ENCODE data around the gene PHLDB1. TPM values are rescaled to one million over a fixed set of nuclear protein-coding genes. Genes with fewer than 3 reads are reported as not detected.
"Not testable (repeated sequence)": the region's sequence is repeated elsewhere in the genome, so short reads cannot be mapped to it uniquely, and the experiment has no call there.

Gene PHLDB1
- total RNA-seq, 1 donor from 2014 or later: 93.1 TPM

- DNase-seq (ENCODE audit: low spot score): peak; percentile 82
Observed at GRCh38 chr11:118605116-118605867, 2.1 kb upstream of the PHLDB1 start.

- no peak for DNase-seq (ENCODE audit: low spot score)
Observed at GRCh38 chr11:118606157-118606843, 1.1 kb upstream of the PHLDB1 start.

- DNase-seq (ENCODE audit: low spot score): no peak
Observed at GRCh38 chr11:118606844-118607228, 579 bp upstream of the PHLDB1 start.

- peak; percentile 72 for DNase-seq (ENCODE audit: low spot score)
Observed at GRCh38 chr11:118608360-118609227, 1.2 kb downstream of the PHLDB1 start.

- no peak for DNase-seq (ENCODE audit: low spot score)
Observed at GRCh38 chr11:118609380-118610224, 2.2 kb downstream of the PHLDB1 start.

- no peak for DNase-seq (ENCODE audit: low spot score)
Observed at GRCh38 chr11:118610225-118610772, 2.9 kb downstream of the PHLDB1 start.

GRCh38 chr11:118610773-118611432, 3.5 kb downstream of the PHLDB1 start:
- peak; percentile 76 for DNase-seq (ENCODE audit: low spot score)

GRCh38 chr11:118611433-118611795, 4.0 kb downstream of the PHLDB1 start:
- not testable (repeated sequence) for DNase-seq (ENCODE audit: low spot score)

- DNase-seq (ENCODE audit: low spot score): no peak
Observed at GRCh38 chr11:118612378-118612777, 5.0 kb downstream of the PHLDB1 start.

- no peak for DNase-seq (ENCODE audit: low spot score)
Observed at GRCh38 chr11:118614511-118614910, 7.1 kb downstream of the PHLDB1 start.

GRCh38 chr11:118615282-118615975, 8.0 kb downstream of the PHLDB1 start:
- no peak for DNase-seq (ENCODE audit: low spot score)

GRCh38 chr11:118615976-118616371, 8.6 kb downstream of the PHLDB1 start:
- DNase-seq (ENCODE audit: low spot score): no peak

GRCh38 chr11:118618115-118618990, 10.9 kb downstream of the PHLDB1 start:
- DNase-seq (ENCODE audit: low spot score): no peak

GRCh38 chr11:118618991-118619375, 11.6 kb downstream of the PHLDB1 start:
- DNase-seq (ENCODE audit: low spot score): no peak

GRCh38 chr11:118619444-118620197, 12.2 kb downstream of the PHLDB1 start:
- no peak for DNase-seq (ENCODE audit: low spot score)

GRCh38 chr11:118620529-118621070, 13.2 kb downstream of the PHLDB1 start:
- no peak for DNase-seq (ENCODE audit: low spot score)

- DNase-seq (ENCODE audit: low spot score): peak; percentile 90
Observed at GRCh38 chr11:118621071-118621783, 13.8 kb downstream of the PHLDB1 start.
